NB4 (cell line): ENCODE results near the gene REPS2.

Experiments used
- CTCF ChIP-seq: IDR thresholded peaks from one replicate; pipeline ENCODE4 v1.5.1; 2012; ENCODE audit warnings: low read depth, low read length
- MAX ChIP-seq: IDR thresholded peaks from 2 replicates; pipeline ENCODE4 v1.6.1; 2011; ENCODE audit warnings: low read depth, low read length
- MYC ChIP-seq: IDR thresholded peaks from 2 replicates; pipeline ENCODE4 v1.6.1; 2011; ENCODE audit warnings: low read depth, low read length
- POLR2A ChIP-seq: IDR thresholded peaks from 2 replicates; pipeline ENCODE4 v1.6.1; 2011; ENCODE audit warnings: mild to moderate bottlenecking; ENCODE audit not compliant: insufficient read length; ENCODE audit errors: extremely low read depth

GRCh38 chrX:16934185-16934584 is 12.3 kb upstream of the REPS2 start:
- TF ChIP-seq POLR2A (no peak), MAX (no peak), CTCF (no peak), MYC (no peak)
